IMR-90 (cell line): ENCODE measurements around the gene SARNP. TPM values are rescaled to one million over a fixed set of nuclear protein-coding genes. Genes with fewer than 3 reads are reported as not detected.

Experiments used
- ATAC-seq: fragments of 200-7000 bp; cut with Tn5 transposase; 2 replicates; pipeline ENCODE4 v1.9.1; 2020; ENCODE audit warnings: low read depth, mild to moderate bottlenecking, moderate library complexity
- BruUV-seq: library from RNA; stranded (reverse); fragments of 400-500 nt; replicated peaks from 2 replicates; lab custom pipeline; 2021; lab: Mats Ljungman, UMichigan
- CTCF ChIA-PET: fragments of 300-600 bp; formaldehyde crosslinking; extraction: SDS; loops from one replicate; lab custom pipeline; 2021; ENCODE audit warnings: antibody characterized with exemption; lab: Yijun Ruan, JAX
- POLR2A ChIA-PET: fragments of 300-600 bp; sonication (Branson Sonifier 250); formaldehyde crosslinking; loops from one replicate; lab custom pipeline; 2022; ENCODE audit warnings: antibody characterized with exemption; ENCODE audit not compliant: unreplicated experiment; lab: Charles Lee
- DNase-seq: peaks from one replicate; pipeline ENCODE4 v3.0.0; 2013
- H2AFZ ChIP-seq: replicated peaks from 2 replicates; pipeline ENCODE3; 2013; ENCODE audit warnings: low read length, mild to moderate bottlenecking; ENCODE audit not compliant: poor library complexity
- H2AK5ac ChIP-seq: 2 replicates; pipeline ENCODE4 v1.6.1; 2013; ENCODE audit warnings: low read depth, low read length, inconsistent platforms
- H2AK9ac ChIP-seq: replicated peaks from 2 replicates; pipeline ENCODE3; 2013; ENCODE audit warnings: mild to moderate bottlenecking, low read depth, low read length, moderate library complexity; ENCODE audit not compliant: poor library complexity
- H2BK120ac ChIP-seq: 2 replicates; pipeline ENCODE4 v1.6.1; 2013; ENCODE audit warnings: low read depth, low read length, inconsistent platforms
- H2BK15ac ChIP-seq: 3 replicates; pipeline ENCODE4 v1.6.1; 2013; ENCODE audit warnings: low read depth, low read length, inconsistent platforms
- H2BK20ac ChIP-seq: 2 replicates; pipeline ENCODE4 v1.6.1; 2013; ENCODE audit warnings: low read depth, mild to moderate bottlenecking, inconsistent platforms, low read length, moderate library complexity
- H2BK5ac ChIP-seq: 2 replicates; pipeline ENCODE4 v1.6.1; 2013; ENCODE audit warnings: mild to moderate bottlenecking, low read depth, low read length, inconsistent platforms; ENCODE audit not compliant: poor library complexity, severe bottlenecking
- H3K14ac ChIP-seq: replicated peaks from 2 replicates; pipeline ENCODE4 v1.6.1; 2013; ENCODE audit warnings: low read depth, low read length, inconsistent platforms
- H3K18ac ChIP-seq: 2 replicates; pipeline ENCODE4 v1.6.1; 2013; ENCODE audit warnings: low read depth, low read length, control low read depth
- H3K23ac ChIP-seq: 2 replicates; pipeline ENCODE4 v1.6.1; 2013; ENCODE audit warnings: low read depth, low read length, inconsistent platforms
- H3K27ac ChIP-seq: 2 replicates; pipeline ENCODE4 v1.5.1; 2013; ENCODE audit warnings: mild to moderate bottlenecking, control low read depth, low read length; ENCODE audit not compliant: insufficient read depth
- H3K27me3 ChIP-seq: 2 replicates; pipeline ENCODE4 v1.6.1; 2013; ENCODE audit warnings: low read length; ENCODE audit not compliant: control insufficient read depth, insufficient read depth
- H3K36me3 ChIP-seq: 2 replicates; pipeline ENCODE4 v1.6.1; 2013; ENCODE audit warnings: low read length, mixed read lengths; ENCODE audit not compliant: control insufficient read depth, insufficient read depth
- H3K4ac ChIP-seq: 2 replicates; pipeline ENCODE4 v1.6.1; 2013; ENCODE audit warnings: low read depth, low read length, inconsistent platforms
- H3K4me1 ChIP-seq: 2 replicates; pipeline ENCODE4 v1.6.1; 2013; ENCODE audit warnings: low read length, mixed read lengths; ENCODE audit not compliant: control insufficient read depth, insufficient read depth
- H3K4me2 ChIP-seq: 2 replicates; pipeline ENCODE4 v1.6.1; 2013; ENCODE audit warnings: low read depth, mild to moderate bottlenecking, control low read depth, low read length, moderate library complexity
- H3K4me3 ChIP-seq: 2 replicates; pipeline ENCODE4 v1.5.1; 2013; ENCODE audit warnings: low read depth, mild to moderate bottlenecking, control low read depth, low read length, moderate library complexity; ENCODE audit not compliant: insufficient read depth
- H3K56ac ChIP-seq: 2 replicates; pipeline ENCODE4 v1.6.1; 2013; ENCODE audit warnings: low read length, inconsistent platforms; ENCODE audit not compliant: insufficient read depth; ENCODE audit errors: extremely low read depth
- H3K79me1 ChIP-seq, 2 experiments: 2 replicates each; pipeline ENCODE4 v1.6.1; 2013; ENCODE audit warnings: low read length in 2 of 2, inconsistent platforms in 1 of 2, low read depth in 1 of 2
- H3K9ac ChIP-seq: 2 replicates; pipeline ENCODE4 v1.6.1; 2013; ENCODE audit warnings: low read depth, low read length, control low read depth
- H3K9me1 ChIP-seq: 2 replicates; pipeline ENCODE4 v1.6.1; 2013; ENCODE audit warnings: low read length, inconsistent platforms; ENCODE audit not compliant: insufficient read depth
- H3K9me3 ChIP-seq: 2 replicates; pipeline ENCODE4 v1.6.1; 2013; ENCODE audit warnings: low read length; ENCODE audit not compliant: control insufficient read depth, insufficient read depth
- H4K20me1 ChIP-seq: 2 replicates; pipeline ENCODE4 v1.6.1; 2013; ENCODE audit warnings: low read length, inconsistent platforms; ENCODE audit not compliant: insufficient read depth
- H4K5ac ChIP-seq: 2 replicates; pipeline ENCODE4 v1.6.1; 2013; ENCODE audit warnings: mild to moderate bottlenecking, low read depth, low read length, control low read depth
- H4K8ac ChIP-seq, 2 experiments: 2 replicates each; pipeline ENCODE4 v1.6.1; 2013; ENCODE audit warnings: low read depth in 2 of 2, low read length in 2 of 2, control low read depth in 1 of 2, inconsistent platforms in 1 of 2
- H4K91ac ChIP-seq: 2 replicates; pipeline ENCODE4 v1.6.1; 2013; ENCODE audit warnings: low read depth, low read length, inconsistent platforms; ENCODE audit not compliant: insufficient read depth
- FOS ChIP-seq: fragments of 150-350 bp; IDR thresholded peaks from 2 replicates; pipeline ENCODE4 v1.6.1; 2016; ENCODE audit warnings: low read depth, low read length
- POLR2A ChIP-seq: IDR thresholded peaks from 2 replicates; pipeline ENCODE4 v1.6.1; 2012; ENCODE audit warnings: mild to moderate bottlenecking, low read depth, low read length
- RCOR1 ChIP-seq: IDR thresholded peaks from 2 replicates; pipeline ENCODE4 v1.6.1; 2012; ENCODE audit warnings: mild to moderate bottlenecking, low read length, improper control_type of control experiment; ENCODE audit not compliant: insufficient replicate concordance
- WGBS, 2 experiments: methylation state at CpG; one replicate each; pipeline versions ENCODE4 v1.1.5 to v1.1.7; 2013; ENCODE audit warnings: missing lambda C conversion rate in 2 of 2; ENCODE audit not compliant: insufficient read length in 1 of 2; ENCODE audit errors: extremely low coverage in 2 of 2; 5-methylcytosine and 5-hydroxymethylcytosine counted together
- dilution Hi-C: fragments of 300-500 bp; cut with HindIII; formaldehyde crosslinking; loops from one replicate; pipeline ENCODE4 v1.14.3; 2018; ENCODE audit warnings: low sequenced_read_pairs; ENCODE audit not compliant: unreplicated experiment
- in situ Hi-C: fragments of 300-500 bp; cut with MboI; formaldehyde crosslinking; loops from 3 replicates; pipeline ENCODE4 v1.14.3; 2019; ENCODE audit warnings: low sequenced_read_pairs, inconsistent platforms, mixed read lengths
- intact Hi-C: fragments of 100-400 bp; cut with micrococcal nuclease; formaldehyde crosslinking; loops from 2 replicates; pipeline ENCODE4 v1.10.0; 2022
- polyA plus RNA-seq, 3 experiments: library from polyadenylated mRNA; depleted of rRNA; stranded (reverse); fragments of >200 nt; gene quantifications; 2 replicates each; pipeline ENCODE4 v1.2.3, GENCODE V29; 2012; ENCODE audit warnings: low replicate concordance in 1 of 3
- total RNA-seq: library from RNA; depleted of rRNA; stranded (reverse); fragments of >200 nt; gene quantifications from 2 replicates; pipeline ENCODE4 v1.2.3, GENCODE V29; 2012
- TF ChIP-seq, protein P1 (sequence below): fragments of 150-350 bp; IDR thresholded peaks from 2 replicates; pipeline ENCODE4 v1.6.1; 2016; ENCODE audit warnings: low read depth, mild to moderate bottlenecking, low read length, moderate library complexity, borderline replicate concordance

Gene SARNP
- total and polyA plus RNA-seq, 2 of the 4 experiments (the other 2 are of a cell fraction) = 46.8 to 103 TPM

DNA sequence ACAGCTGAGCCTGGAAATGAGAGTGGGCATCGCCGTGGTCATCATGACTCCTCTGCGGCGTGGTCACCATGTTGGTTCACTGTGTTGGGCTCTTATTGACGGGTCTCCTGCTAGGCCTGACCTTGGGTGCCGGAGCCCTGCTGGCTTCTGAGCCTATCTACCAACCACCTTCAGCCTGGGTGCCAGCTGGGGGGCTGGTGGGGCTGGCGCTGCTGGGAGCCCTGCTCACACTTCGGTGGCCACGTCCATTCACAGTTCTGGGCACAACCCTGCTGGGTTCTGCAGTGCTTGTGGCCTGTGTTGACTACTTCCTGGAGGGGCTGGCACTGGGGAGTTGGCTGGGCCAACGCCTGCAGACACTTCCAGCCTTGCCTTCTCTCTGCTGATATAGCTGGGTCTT, 15.5 kb upstream of the SARNP start:
- H3K36me3 ChIP-seq = peaks cover 24% of the 10 kb centered on the region
- H3K4me2 ChIP-seq = no peak overlapping the region
- DNase-seq (no peak), ATAC-seq (no peak)
- in situ Hi-C loops = no loop called here
- intact Hi-C loops = no loop called here
- H3K4me1 ChIP-seq = peaks cover 8% of the 10 kb centered on the region; the same call in 1 of the 2 replicates
- H3K27ac ChIP-seq = no peak overlapping the region
- no TSS peak for BruUV-seq
- no peak overlapping the region for H2BK120ac ChIP-seq
- ChIA-PET POLR2A (no interaction called here), CTCF (no interaction called here)
- H4K8ac ChIP-seq = no peak overlapping the region
- no peaks in the 10 kb centered on the region for H3K9me3 ChIP-seq
- H2AK5ac ChIP-seq = no peak overlapping the region
- H2AK9ac ChIP-seq = no peak overlapping the region
- H3K79me1 ChIP-seq = peaks cover 17 to 49% of the 10 kb centered on the region in 2 experiments
- H3K4me3 ChIP-seq = no peak overlapping the region
- H3K18ac ChIP-seq = no peak overlapping the region
- H3K27me3 ChIP-seq = no peaks in the 10 kb centered on the region
- no peaks in the 10 kb centered on the region for H4K20me1 ChIP-seq
- TF ChIP-seq FOS (no peak), RCOR1 (no peak), POLR2A (no peak)
- TF ChIP-seq, protein P1, sequence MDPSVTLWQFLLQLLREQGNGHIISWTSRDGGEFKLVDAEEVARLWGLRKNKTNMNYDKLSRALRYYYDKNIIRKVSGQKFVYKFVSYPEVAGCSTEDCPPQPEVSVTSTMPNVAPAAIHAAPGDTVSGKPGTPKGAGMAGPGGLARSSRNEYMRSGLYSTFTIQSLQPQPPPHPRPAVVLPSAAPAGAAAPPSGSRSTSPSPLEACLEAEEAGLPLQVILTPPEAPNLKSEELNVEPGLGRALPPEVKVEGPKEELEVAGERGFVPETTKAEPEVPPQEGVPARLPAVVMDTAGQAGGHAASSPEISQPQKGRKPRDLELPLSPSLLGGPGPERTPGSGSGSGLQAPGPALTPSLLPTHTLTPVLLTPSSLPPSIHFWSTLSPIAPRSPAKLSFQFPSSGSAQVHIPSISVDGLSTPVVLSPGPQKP = no peak
- WGBS, 2 experiments = 96% methylated on average over 5 of the region's 10 CpGs; no CpG with 5 or more reads in 1 of the 2 experiments
- H3K9me1 ChIP-seq = peaks cover 16% of the 10 kb centered on the region; the same call in 1 of the 2 replicates
- H2BK20ac ChIP-seq = no peak overlapping the region
- H4K5ac ChIP-seq = no peak overlapping the region
- no peak overlapping the region for H3K23ac ChIP-seq
- H3K9ac ChIP-seq = no peak overlapping the region
- H3K56ac ChIP-seq = no peak overlapping the region
- no peak overlapping the region for H3K14ac ChIP-seq
- no peak overlapping the region for H2AFZ ChIP-seq
- dilution Hi-C loops = no loop called here
- H2BK5ac ChIP-seq = no peak overlapping the region
- H3K4ac ChIP-seq = no peak overlapping the region
- H4K91ac ChIP-seq = no peak overlapping the region
- H2BK15ac ChIP-seq = no peak overlapping the region
